Neural cell (in vitro differentiated cells): Measurements from ENCODE around the gene CAST. TPM values are rescaled to one million over a fixed set of nuclear protein-coding genes. Genes with fewer than 3 reads are reported as not detected.

Source experiments
- H2AFZ ChIP-seq: fragments of 200-600, 300-800 bp; sonication (generic), shearing (Covaris generic); 2 replicates; pipeline ENCODE4 v1.6.0; 2014; ENCODE audit warnings: low read depth, mild to moderate bottlenecking, antibody characterized with exemption, low read length, moderate library complexity
- H3F3A ChIP-seq: fragments of 200-600 bp; shearing (Covaris generic); 2 replicates; pipeline ENCODE4 v1.6.1; 2016; ENCODE audit warnings: mild to moderate bottlenecking, moderate library complexity, mixed read lengths, antibody characterized with exemption, low read length; ENCODE audit not compliant: insufficient read depth, poor library complexity, severe bottlenecking
- H3K27ac ChIP-seq: fragments of 200-600, 300-800 bp; sonication (generic), shearing (Covaris generic); 2 replicates; pipeline ENCODE4 v1.5.1; 2014; ENCODE audit warnings: mild to moderate bottlenecking, low read length, moderate library complexity
- H3K27me3 ChIP-seq: fragments of 300-800, 200-600 bp; sonication (generic), shearing (Covaris generic); 2 replicates; pipeline ENCODE4 v1.6.0; 2014; ENCODE audit warnings: mild to moderate bottlenecking, low read depth, low read length, moderate library complexity; ENCODE audit not compliant: insufficient read depth
- H3K36me3 ChIP-seq: fragments of 300-800, 200-600 bp; sonication (generic), shearing (Covaris generic); 2 replicates; pipeline ENCODE4 v1.5.1; 2014; ENCODE audit warnings: mild to moderate bottlenecking, antibody characterized with exemption, low read length, moderate library complexity; ENCODE audit not compliant: insufficient read depth
- H3K4me2 ChIP-seq: fragments of 300-800, 200-600 bp; sonication (generic), shearing (Covaris generic); 2 replicates; pipeline ENCODE4 v1.6.0; 2014; ENCODE audit warnings: mild to moderate bottlenecking, low read length
- H3K4me3 ChIP-seq: fragments of 300-800, 200-600 bp; sonication (generic), shearing (Covaris generic); 2 replicates; pipeline ENCODE4 v1.5.1; 2014; ENCODE audit warnings: mild to moderate bottlenecking, low read length, moderate library complexity
- H3K79me2 ChIP-seq: fragments of 200-600 bp; shearing (Covaris generic); replicated peaks from 2 replicates; pipeline ENCODE4 v1.6.0; 2014; ENCODE audit warnings: mild to moderate bottlenecking, low read length, moderate library complexity; ENCODE audit not compliant: insufficient read depth
- H3K9ac ChIP-seq: fragments of 300-800, 200-600 bp; sonication (generic), shearing (Covaris generic); 2 replicates; pipeline ENCODE4 v1.6.1; 2016; ENCODE audit warnings: mild to moderate bottlenecking, low read length, mixed read lengths
- H3K9me2 ChIP-seq: fragments of 200-600 bp; shearing (Covaris generic); 2 replicates; pipeline ENCODE4 v1.6.1; 2016; ENCODE audit warnings: mild to moderate bottlenecking, low read length, mixed read lengths; ENCODE audit not compliant: insufficient read depth
- H3K9me3 ChIP-seq: fragments of 200-600, 300-800 bp; sonication (generic), shearing (Covaris generic); 2 replicates; pipeline ENCODE4 v1.6.1; 2016; ENCODE audit warnings: mild to moderate bottlenecking, mixed run types, low read length, moderate library complexity, mixed read lengths
- H4K20me1 ChIP-seq: fragments of 200-600 bp; shearing (Covaris generic); 2 replicates; pipeline ENCODE4 v1.6.1; 2016; ENCODE audit warnings: mild to moderate bottlenecking, mixed run types; ENCODE audit not compliant: insufficient read depth
- EP300 ChIP-seq: fragments of 450-650 bp; conservative IDR thresholded peaks from 2 replicates; pipeline ENCODE4 v1.6.1; 2014; ENCODE audit warnings: antibody characterized with exemption, mild to moderate bottlenecking, moderate library complexity; ENCODE audit not compliant: poor library complexity, severe bottlenecking
- EZH2 ChIP-seq: fragments of 200-600, 300-800 bp; shearing (Covaris generic), sonication (generic); IDR thresholded peaks from 2 replicates; pipeline ENCODE4 v1.6.1; 2014; ENCODE audit warnings: antibody characterized with exemption, low read length, borderline replicate concordance, mild to moderate bottlenecking; ENCODE audit not compliant: insufficient read depth, poor library complexity, severe bottlenecking
- MXI1 ChIP-seq: fragments of 450-650 bp; conservative IDR thresholded peaks from 2 replicates; pipeline ENCODE4 v1.6.1; 2014; ENCODE audit warnings: antibody characterized with exemption, mild to moderate bottlenecking; ENCODE audit not compliant: poor library complexity, severe bottlenecking
- POLR2AphosphoS5 ChIP-seq: IDR thresholded peaks from 2 replicates; pipeline ENCODE4 v1.6.1; 2012
- RAD21 ChIP-seq: fragments of 450-650 bp; conservative IDR thresholded peaks from 2 replicates; pipeline ENCODE4 v1.6.1; 2014; ENCODE audit warnings: antibody characterized with exemption, mild to moderate bottlenecking, moderate library complexity
- SMC3 ChIP-seq: fragments of 450-650 bp; conservative IDR thresholded peaks from 2 replicates; pipeline ENCODE4 v1.6.1; 2014; ENCODE audit warnings: antibody characterized with exemption, mild to moderate bottlenecking, moderate library complexity; ENCODE audit not compliant: poor library complexity
- TAF1 ChIP-seq: IDR thresholded peaks from 2 replicates; pipeline ENCODE4 v1.6.1; 2012; ENCODE audit warnings: low read depth
- polyA plus RNA-seq: library from polyadenylated mRNA; depleted of rRNA; stranded (reverse); fragments of >200 nt; gene quantifications from 2 replicates; pipeline ENCODE4 v1.2.3, GENCODE V29; 2014
- TF ChIP-seq, protein P1 (sequence below): IDR thresholded peaks from 2 replicates; pipeline ENCODE4 v1.6.1; 2012; ENCODE audit warnings: borderline replicate concordance
- TF ChIP-seq, protein P2 (sequence below): fragments of 450-650 bp; IDR thresholded peaks from 2 replicates; pipeline ENCODE4 v1.5.1; 2014; ENCODE audit warnings: antibody characterized with exemption, mild to moderate bottlenecking, moderate library complexity; ENCODE audit not compliant: poor library complexity, severe bottlenecking

CAST gene
- polyA plus RNA-seq, 1 donor from 2014 or later: 8.4 TPM

DNA sequence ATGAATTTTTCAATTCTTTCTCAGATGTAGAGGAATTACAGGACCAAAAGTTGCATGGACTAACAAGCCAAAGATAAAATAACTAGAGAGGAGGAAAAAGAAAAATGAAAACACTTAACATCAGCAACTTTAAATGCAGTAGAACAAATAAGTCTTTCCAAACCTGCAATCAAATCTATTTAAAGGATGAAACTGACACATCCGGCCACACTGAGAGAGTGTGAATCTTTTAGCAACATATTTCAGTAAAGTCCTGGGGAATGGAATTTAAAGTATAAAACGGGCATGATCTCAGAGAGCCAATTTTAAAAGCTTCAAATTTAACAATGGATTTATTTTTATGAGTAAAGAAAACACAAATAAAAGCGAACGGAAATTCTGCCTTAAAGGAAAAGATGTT lies 17.1 kb downstream of the CAST start:
- Histone ChIP-seq H3K9ac (no peak overlapping the region), H3F3A (no peaks in the 10 kb centered on the region), H3K79me2 (no peaks in the 10 kb centered on the region), H3K4me3 (no peak overlapping the region), H3K27me3 (no peaks in the 10 kb centered on the region), H3K36me3 (no peaks in the 10 kb centered on the region), H2AFZ (no peak overlapping the region), H3K9me2 (no peaks in the 10 kb centered on the region), H3K4me2 (no peak overlapping the region), H3K27ac (no peak overlapping the region), H3K9me3 (no peaks in the 10 kb centered on the region), H4K20me1 (no peaks in the 10 kb centered on the region)
- TF ChIP-seq, protein P1, sequence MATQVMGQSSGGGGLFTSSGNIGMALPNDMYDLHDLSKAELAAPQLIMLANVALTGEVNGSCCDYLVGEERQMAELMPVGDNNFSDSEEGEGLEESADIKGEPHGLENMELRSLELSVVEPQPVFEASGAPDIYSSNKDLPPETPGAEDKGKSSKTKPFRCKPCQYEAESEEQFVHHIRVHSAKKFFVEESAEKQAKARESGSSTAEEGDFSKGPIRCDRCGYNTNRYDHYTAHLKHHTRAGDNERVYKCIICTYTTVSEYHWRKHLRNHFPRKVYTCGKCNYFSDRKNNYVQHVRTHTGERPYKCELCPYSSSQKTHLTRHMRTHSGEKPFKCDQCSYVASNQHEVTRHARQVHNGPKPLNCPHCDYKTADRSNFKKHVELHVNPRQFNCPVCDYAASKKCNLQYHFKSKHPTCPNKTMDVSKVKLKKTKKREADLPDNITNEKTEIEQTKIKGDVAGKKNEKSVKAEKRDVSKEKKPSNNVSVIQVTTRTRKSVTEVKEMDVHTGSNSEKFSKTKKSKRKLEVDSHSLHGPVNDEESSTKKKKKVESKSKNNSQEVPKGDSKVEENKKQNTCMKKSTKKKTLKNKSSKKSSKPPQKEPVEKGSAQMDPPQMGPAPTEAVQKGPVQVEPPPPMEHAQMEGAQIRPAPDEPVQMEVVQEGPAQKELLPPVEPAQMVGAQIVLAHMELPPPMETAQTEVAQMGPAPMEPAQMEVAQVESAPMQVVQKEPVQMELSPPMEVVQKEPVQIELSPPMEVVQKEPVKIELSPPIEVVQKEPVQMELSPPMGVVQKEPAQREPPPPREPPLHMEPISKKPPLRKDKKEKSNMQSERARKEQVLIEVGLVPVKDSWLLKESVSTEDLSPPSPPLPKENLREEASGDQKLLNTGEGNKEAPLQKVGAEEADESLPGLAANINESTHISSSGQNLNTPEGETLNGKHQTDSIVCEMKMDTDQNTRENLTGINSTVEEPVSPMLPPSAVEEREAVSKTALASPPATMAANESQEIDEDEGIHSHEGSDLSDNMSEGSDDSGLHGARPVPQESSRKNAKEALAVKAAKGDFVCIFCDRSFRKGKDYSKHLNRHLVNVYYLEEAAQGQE: no peak
- TF ChIP-seq, protein P2, sequence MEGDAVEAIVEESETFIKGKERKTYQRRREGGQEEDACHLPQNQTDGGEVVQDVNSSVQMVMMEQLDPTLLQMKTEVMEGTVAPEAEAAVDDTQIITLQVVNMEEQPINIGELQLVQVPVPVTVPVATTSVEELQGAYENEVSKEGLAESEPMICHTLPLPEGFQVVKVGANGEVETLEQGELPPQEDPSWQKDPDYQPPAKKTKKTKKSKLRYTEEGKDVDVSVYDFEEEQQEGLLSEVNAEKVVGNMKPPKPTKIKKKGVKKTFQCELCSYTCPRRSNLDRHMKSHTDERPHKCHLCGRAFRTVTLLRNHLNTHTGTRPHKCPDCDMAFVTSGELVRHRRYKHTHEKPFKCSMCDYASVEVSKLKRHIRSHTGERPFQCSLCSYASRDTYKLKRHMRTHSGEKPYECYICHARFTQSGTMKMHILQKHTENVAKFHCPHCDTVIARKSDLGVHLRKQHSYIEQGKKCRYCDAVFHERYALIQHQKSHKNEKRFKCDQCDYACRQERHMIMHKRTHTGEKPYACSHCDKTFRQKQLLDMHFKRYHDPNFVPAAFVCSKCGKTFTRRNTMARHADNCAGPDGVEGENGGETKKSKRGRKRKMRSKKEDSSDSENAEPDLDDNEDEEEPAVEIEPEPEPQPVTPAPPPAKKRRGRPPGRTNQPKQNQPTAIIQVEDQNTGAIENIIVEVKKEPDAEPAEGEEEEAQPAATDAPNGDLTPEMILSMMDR: no peak
- TF ChIP-seq EP300 (no peak), SMC3 (no peak), POLR2AphosphoS5 (no peak), MXI1 (no peak), RAD21 (no peak), EZH2 (no peak), TAF1 (no peak)

DNA sequence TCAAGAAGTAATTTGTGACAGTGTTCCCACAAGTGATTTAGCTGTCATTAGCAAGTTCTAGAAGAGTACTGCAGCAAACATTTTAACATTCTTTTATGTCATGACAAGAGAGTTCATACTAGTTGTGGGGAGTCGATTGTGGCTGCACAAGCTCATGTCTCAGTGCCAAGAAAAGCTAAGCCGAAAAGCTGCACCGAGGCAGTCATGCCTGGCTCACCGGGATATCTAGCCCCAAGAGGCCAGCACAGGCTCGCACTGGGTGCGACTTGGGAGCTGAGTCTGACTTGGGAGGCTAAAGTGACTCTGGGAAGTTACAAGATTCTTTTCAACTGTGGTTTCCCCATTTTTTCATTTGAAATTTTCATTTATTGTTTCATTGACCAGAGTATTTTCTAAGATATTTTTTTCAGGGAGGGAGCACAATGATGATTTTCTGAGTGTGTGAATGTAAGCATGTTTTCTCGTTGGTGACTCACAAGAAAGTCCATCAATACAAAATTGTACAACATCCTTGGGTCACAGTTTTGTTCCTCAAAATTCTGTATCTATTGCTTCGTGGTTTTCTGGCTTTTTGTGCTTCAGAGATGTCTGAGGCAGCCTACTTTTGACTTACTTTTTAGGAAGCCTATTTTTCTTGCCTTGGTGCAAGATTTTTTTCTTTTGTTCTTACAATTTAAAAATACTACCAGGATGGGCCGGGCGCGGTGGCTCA lies 18.7 kb downstream of the CAST start:
- no peak overlapping the region for H3K4me2 ChIP-seq
- no peak overlapping the region for H3K27ac ChIP-seq
- H3K79me2 ChIP-seq: no peaks in the 10 kb centered on the region
- H3K9me3 ChIP-seq: no peaks in the 10 kb centered on the region
- H2AFZ ChIP-seq: no peak overlapping the region
- H3K36me3 ChIP-seq: no peaks in the 10 kb centered on the region
- H3F3A ChIP-seq: no peaks in the 10 kb centered on the region
- TF ChIP-seq MXI1: no peak
- no peak for TF ChIP-seq POLR2AphosphoS5
- TF ChIP-seq EZH2: no peak
- no peak for TF ChIP-seq RAD21
- TF ChIP-seq SMC3: no peak
- TF ChIP-seq, protein P1: no peak
- no peak for TF ChIP-seq EP300
- TF ChIP-seq TAF1: no peak
- TF ChIP-seq, protein P2: no peak
- no peaks in the 10 kb centered on the region for H3K27me3 ChIP-seq
- H3K9ac ChIP-seq: no peak overlapping the region
- no peaks in the 10 kb centered on the region for H3K9me2 ChIP-seq
- H3K4me3 ChIP-seq: no peak overlapping the region
- H4K20me1 ChIP-seq: no peaks in the 10 kb centered on the region
